ENCODE data around the gene NR3C2. TPM values are rescaled to one million over a fixed set of nuclear protein-coding genes. Genes with fewer than 3 reads are reported as not detected.

The NR3C2 gene
- total RNA-seq, 1 donor from 2014 or later = 11.5 TPM

DNA sequence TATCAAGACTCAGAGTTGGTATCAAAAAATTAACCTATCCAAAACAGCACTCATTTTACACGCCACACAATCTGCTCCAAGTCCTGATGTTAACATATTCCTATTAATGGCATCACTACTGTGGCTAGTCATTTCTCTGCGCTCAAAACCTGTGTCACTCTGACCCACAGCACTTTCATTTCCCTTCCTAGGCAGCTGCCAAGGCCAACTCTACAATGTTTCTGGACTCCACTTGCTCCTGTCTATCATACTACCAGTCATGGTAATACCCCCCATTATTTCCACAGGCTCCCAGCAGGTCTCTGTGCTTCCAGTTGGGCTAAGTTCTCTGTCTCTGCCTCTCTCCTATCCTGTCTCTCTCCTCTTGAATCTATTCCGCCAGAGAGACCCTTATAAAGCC lies 323.6 kb downstream of the NR3C2 start:
- DNase-seq (ENCODE audit: extremely low spot score, unreplicated experiment) = no peak
- no peak for TF ChIP-seq CTCF (conservative IDR thresholded peaks at IDR 0.05)
- Mint-ChIP-seq H3K4me1 (ENCODE audit: unreplicated experiment) (no peaks in the 10 kb centered on the region), H3K27ac (no peak overlapping the region), H3K9me3 (peaks cover 7% of the 10 kb centered on the region), H3K4me3 (no peak overlapping the region), H3K36me3 (peaks cover 27% of the 10 kb centered on the region), H3K27me3 (no peaks in the 10 kb centered on the region)

DNA sequence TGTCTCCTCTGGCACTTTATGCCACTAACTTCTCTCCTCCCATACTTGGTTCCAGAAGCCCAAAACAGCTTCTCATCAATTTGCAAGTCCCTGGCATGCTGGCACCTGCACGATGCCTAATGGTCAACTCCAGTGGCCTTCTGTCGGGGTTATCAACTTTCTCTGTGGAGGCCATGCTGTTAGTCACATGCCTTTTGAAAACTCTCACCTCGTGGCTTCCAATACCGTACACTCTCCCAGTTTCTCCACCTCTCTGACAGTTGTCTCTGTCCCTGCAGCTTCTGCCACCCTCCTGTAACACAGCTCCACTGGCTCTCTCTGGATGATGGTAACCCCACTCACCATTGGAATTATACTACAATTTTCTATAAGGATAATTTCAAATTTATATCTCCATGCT lies 324.0 kb downstream of the NR3C2 start:
- no peak for DNase-seq (ENCODE audit: extremely low spot score, unreplicated experiment)
- Mint-ChIP-seq H3K4me3 (no peak overlapping the region), H3K27me3 (no peaks in the 10 kb centered on the region), H3K27ac (no peak overlapping the region), H3K36me3 (peaks cover 23% of the 10 kb centered on the region), H3K9me3 (peaks cover 3% of the 10 kb centered on the region), H3K4me1 (ENCODE audit: unreplicated experiment) (no peaks in the 10 kb centered on the region)
- no peak for TF ChIP-seq CTCF (conservative IDR thresholded peaks at IDR 0.05)

- Mint-ChIP-seq H3K4me1 (ENCODE audit: unreplicated experiment) (no peaks in the 10 kb centered on the region), H3K4me3 (no peak overlapping the region), H3K27ac (no peak overlapping the region), H3K9me3 (no peaks in the 10 kb centered on the region), H3K27me3 (no peaks in the 10 kb centered on the region), H3K36me3 (peaks cover 22% of the 10 kb centered on the region)
- TF ChIP-seq CTCF (conservative IDR thresholded peaks at IDR 0.05) = no peak
- no peak for DNase-seq (ENCODE audit: extremely low spot score, unreplicated experiment)
Observed at GRCh38 chr4:148116969-148117368, 325.2 kb downstream of the NR3C2 start.

DNA sequence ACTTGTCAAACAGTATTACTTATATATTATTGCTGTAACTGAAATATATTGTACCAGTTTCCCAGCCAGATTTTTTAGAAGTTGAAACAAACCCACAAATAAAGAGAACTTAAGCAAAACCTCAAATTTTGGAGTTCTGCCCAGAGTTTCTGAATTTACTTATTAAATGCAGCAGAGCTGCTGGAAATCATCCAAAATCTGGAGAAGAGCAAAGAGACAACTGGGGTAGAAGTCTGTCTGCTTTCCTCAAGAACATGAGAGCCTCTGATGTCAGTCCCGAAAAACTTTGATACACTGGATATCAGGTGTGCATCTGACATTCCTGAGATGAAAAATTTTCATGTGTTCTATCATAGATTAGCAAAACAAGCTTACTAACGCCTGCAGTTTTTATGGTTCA lies 325.9 kb downstream of the NR3C2 start:
- Mint-ChIP-seq H3K36me3 (peaks cover 27% of the 10 kb centered on the region), H3K27ac (no peak overlapping the region), H3K4me3 (no peak overlapping the region), H3K9me3 (no peaks in the 10 kb centered on the region), H3K4me1 (ENCODE audit: unreplicated experiment) (no peaks in the 10 kb centered on the region), H3K27me3 (no peaks in the 10 kb centered on the region)
- DNase-seq (ENCODE audit: extremely low spot score, unreplicated experiment) = no peak
- no peak for TF ChIP-seq CTCF (conservative IDR thresholded peaks at IDR 0.05)

- no peak overlapping the region for H3K27ac Mint-ChIP-seq
- no peak overlapping the region for H3K4me3 Mint-ChIP-seq
- peaks cover 26% of the 10 kb centered on the region for H3K36me3 Mint-ChIP-seq
- no peak for DNase-seq (ENCODE audit: extremely low spot score, unreplicated experiment)
- no peaks in the 10 kb centered on the region for H3K27me3 Mint-ChIP-seq
- no peak for TF ChIP-seq CTCF (conservative IDR thresholded peaks at IDR 0.05)
- H3K9me3 Mint-ChIP-seq = no peaks in the 10 kb centered on the region
- no peaks in the 10 kb centered on the region for H3K4me1 Mint-ChIP-seq (ENCODE audit: unreplicated experiment)
Observed at GRCh38 chr4:148114436-148114835, 327.8 kb downstream of the NR3C2 start.

Data from type B pancreatic cell (in vitro differentiated cells).